WTC11 (cell line): Measurements from ENCODE around the gene SIPA1L3. TPM values are rescaled to one million over a fixed set of nuclear protein-coding genes. Genes with fewer than 3 reads are reported as not detected.

ENCODE experiments used
- CREM ChIP-seq: sonication (generic); formaldehyde crosslinking; IDR thresholded peaks from 2 replicates; pipeline ENCODE4 v1.8.1; 2022; ENCODE audit warnings: mild to moderate bottlenecking, missing genetic modification reagents, moderate library complexity
- ETV6 ChIP-seq: sonication (generic); formaldehyde crosslinking; IDR thresholded peaks from 2 replicates; pipeline ENCODE4 v1.8.1; 2022; ENCODE audit warnings: mild to moderate bottlenecking, missing genetic modification reagents
- FOXJ3 ChIP-seq: sonication (generic); formaldehyde crosslinking; IDR thresholded peaks from 2 replicates; pipeline ENCODE4 v1.9.0; 2021; ENCODE audit warnings: missing genetic modification reagents, mild to moderate bottlenecking, borderline replicate concordance
- FOXK1 ChIP-seq: sonication (generic); formaldehyde crosslinking; IDR thresholded peaks from 2 replicates; pipeline ENCODE4 v1.8.0; 2022; ENCODE audit warnings: mild to moderate bottlenecking, moderate library complexity, missing genetic modification reagents
- RORB ChIP-seq: fragments of 250-450 bp; sonication (Bioruptor Pico); IDR thresholded peaks from 2 replicates; pipeline ENCODE4 v1.9.0; 2021; ENCODE audit warnings: mild to moderate bottlenecking
- SP1 ChIP-seq: sonication (generic); formaldehyde crosslinking; conservative IDR thresholded peaks from 2 replicates; pipeline ENCODE4 v1.8.1; 2022; ENCODE audit warnings: missing genetic modification reagents
- TEAD4 ChIP-seq: sonication (generic); formaldehyde crosslinking; IDR thresholded peaks from 2 replicates; pipeline ENCODE4 v1.8.0; 2022; ENCODE audit warnings: mild to moderate bottlenecking, missing genetic modification reagents
- ZNF423 ChIP-seq: fragments of 250-450 bp; sonication (Bioruptor Pico); IDR thresholded peaks from 2 replicates; pipeline ENCODE4 v2.1.2; 2022; ENCODE audit warnings: mild to moderate bottlenecking, moderate library complexity
- ZNF671 ChIP-seq: fragments of 250-450 bp; sonication (Bioruptor Pico); IDR thresholded peaks from 2 replicates; pipeline ENCODE4 v1.8.0; 2021; ENCODE audit warnings: mild to moderate bottlenecking
- total RNA-seq: library from RNA; stranded (reverse); gene quantifications from 3 replicates; pipeline ENCODE4 v1.2.3, GENCODE V29; 2021
- TF ChIP-seq, protein P1 (sequence below): sonication (generic); formaldehyde crosslinking; IDR thresholded peaks from 2 replicates; pipeline ENCODE4 v1.8.0; 2023; ENCODE audit warnings: mild to moderate bottlenecking, missing genetic modification reagents
- TF ChIP-seq, protein P2 (sequence below): sonication (generic); formaldehyde crosslinking; IDR thresholded peaks from 2 replicates; pipeline ENCODE4 v1.8.0; 2022; ENCODE audit warnings: mild to moderate bottlenecking, missing genetic modification reagents
- TF ChIP-seq, protein P3 (sequence below): sonication (generic); formaldehyde crosslinking; IDR thresholded peaks from 2 replicates; pipeline ENCODE4 v1.8.1; 2023; ENCODE audit warnings: mild to moderate bottlenecking, missing genetic modification reagents, moderate library complexity
- TF ChIP-seq, protein P4 (sequence below): sonication (generic); formaldehyde crosslinking; IDR thresholded peaks from 2 replicates; pipeline ENCODE4 v1.8.0; 2022; ENCODE audit warnings: mild to moderate bottlenecking, missing genetic modification reagents
- TF ChIP-seq, protein P5 (sequence below): fragments of 250-450 bp; sonication (Bioruptor Pico); IDR thresholded peaks from 2 replicates; pipeline ENCODE4 v1.9.0; 2021; ENCODE audit warnings: mild to moderate bottlenecking, borderline replicate concordance
- TF ChIP-seq, protein P6 (sequence below): fragments of 250-450 bp; sonication (Bioruptor Pico); IDR thresholded peaks from 2 replicates; pipeline ENCODE4 v1.8.0; 2021; ENCODE audit warnings: mild to moderate bottlenecking

SIPA1L3 gene
- total RNA-seq, 1 experiment from 2014 or later, result 41.5 TPM

DNA sequence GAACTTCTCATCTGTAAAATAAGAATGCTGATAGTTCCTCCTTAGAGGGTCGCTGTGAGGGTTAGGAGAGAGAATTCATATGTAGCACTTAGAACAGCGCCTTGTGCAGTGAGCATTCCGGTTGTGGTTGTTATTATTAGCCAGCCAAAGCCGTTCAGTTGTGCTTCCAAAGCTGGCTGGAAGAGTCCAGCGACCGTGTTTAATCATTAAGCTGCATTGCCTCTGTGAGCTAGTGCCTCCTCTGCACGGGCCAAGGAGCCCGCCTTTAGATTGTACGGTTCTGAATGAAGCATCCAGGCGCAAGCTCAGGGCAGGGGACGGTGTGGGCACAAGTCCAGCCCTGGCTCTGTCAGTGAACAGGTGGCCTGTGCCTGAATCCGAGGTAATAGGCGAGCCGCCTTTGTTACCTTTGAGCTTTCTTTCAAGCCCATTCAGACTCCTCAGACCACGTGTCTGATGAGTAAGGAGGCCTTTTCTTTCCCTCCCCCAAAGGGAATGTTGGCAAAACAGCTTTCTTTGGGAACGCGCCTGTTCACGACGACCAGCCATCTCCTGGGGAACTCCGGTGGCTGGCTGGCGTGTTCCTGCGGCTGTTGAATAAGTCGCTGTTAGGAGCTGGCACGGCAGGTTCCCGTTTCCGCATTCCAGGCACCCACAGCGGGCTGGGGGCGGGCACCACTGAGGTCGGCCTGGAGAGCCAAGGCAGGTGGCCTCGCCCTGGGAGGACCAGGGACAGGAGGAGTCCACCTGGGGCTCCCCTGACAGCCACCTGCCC, 25.1 kb downstream of the SIPA1L3 start (continued):
- TF ChIP-seq, protein P1, sequence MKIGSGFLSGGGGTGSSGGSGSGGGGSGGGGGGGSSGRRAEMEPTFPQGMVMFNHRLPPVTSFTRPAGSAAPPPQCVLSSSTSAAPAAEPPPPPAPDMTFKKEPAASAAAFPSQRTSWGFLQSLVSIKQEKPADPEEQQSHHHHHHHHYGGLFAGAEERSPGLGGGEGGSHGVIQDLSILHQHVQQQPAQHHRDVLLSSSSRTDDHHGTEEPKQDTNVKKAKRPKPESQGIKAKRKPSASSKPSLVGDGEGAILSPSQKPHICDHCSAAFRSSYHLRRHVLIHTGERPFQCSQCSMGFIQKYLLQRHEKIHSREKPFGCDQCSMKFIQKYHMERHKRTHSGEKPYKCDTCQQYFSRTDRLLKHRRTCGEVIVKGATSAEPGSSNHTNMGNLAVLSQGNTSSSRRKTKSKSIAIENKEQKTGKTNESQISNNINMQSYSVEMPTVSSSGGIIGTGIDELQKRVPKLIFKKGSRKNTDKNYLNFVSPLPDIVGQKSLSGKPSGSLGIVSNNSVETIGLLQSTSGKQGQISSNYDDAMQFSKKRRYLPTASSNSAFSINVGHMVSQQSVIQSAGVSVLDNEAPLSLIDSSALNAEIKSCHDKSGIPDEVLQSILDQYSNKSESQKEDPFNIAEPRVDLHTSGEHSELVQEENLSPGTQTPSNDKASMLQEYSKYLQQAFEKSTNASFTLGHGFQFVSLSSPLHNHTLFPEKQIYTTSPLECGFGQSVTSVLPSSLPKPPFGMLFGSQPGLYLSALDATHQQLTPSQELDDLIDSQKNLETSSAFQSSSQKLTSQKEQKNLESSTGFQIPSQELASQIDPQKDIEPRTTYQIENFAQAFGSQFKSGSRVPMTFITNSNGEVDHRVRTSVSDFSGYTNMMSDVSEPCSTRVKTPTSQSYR, result no peak
- TF ChIP-seq, protein P2, sequence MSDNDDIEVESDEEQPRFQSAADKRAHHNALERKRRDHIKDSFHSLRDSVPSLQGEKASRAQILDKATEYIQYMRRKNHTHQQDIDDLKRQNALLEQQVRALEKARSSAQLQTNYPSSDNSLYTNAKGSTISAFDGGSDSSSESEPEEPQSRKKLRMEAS (CRISPR knock-in tag), result peak; percentile 95
- no peak for TF ChIP-seq RORB (CRISPR knock-in tag)
- no peak for TF ChIP-seq ZNF671 (CRISPR knock-in tag)
- TF ChIP-seq, protein P3, sequence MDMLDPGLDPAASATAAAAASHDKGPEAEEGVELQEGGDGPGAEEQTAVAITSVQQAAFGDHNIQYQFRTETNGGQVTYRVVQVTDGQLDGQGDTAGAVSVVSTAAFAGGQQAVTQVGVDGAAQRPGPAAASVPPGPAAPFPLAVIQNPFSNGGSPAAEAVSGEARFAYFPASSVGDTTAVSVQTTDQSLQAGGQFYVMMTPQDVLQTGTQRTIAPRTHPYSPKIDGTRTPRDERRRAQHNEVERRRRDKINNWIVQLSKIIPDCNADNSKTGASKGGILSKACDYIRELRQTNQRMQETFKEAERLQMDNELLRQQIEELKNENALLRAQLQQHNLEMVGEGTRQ (CRISPR knock-in tag), result peak; percentile 77
- 0 out of 2 replicates have a peak, but pooled peaks have one; percentile 22 for TF ChIP-seq SP1
- peak; percentile 93 for TF ChIP-seq TEAD4 (CRISPR knock-in tag)
- TF ChIP-seq ZNF423, result peak; percentile 98
- no peak for TF ChIP-seq FOXJ3 (CRISPR knock-in tag)
- TF ChIP-seq, protein P4, sequence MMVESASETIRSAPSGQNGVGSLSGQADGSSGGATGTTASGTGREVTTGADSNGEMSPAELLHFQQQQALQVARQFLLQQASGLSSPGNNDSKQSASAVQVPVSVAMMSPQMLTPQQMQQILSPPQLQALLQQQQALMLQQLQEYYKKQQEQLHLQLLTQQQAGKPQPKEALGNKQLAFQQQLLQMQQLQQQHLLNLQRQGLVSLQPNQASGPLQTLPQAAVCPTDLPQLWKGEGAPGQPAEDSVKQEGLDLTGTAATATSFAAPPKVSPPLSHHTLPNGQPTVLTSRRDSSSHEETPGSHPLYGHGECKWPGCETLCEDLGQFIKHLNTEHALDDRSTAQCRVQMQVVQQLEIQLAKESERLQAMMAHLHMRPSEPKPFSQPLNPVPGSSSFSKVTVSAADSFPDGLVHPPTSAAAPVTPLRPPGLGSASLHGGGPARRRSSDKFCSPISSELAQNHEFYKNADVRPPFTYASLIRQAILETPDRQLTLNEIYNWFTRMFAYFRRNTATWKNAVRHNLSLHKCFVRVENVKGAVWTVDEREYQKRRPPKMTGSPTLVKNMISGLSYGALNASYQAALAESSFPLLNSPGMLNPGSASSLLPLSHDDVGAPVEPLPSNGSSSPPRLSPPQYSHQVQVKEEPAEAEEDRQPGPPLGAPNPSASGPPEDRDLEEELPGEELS (CRISPR knock-in tag), result no peak
- TF ChIP-seq, protein P5, sequence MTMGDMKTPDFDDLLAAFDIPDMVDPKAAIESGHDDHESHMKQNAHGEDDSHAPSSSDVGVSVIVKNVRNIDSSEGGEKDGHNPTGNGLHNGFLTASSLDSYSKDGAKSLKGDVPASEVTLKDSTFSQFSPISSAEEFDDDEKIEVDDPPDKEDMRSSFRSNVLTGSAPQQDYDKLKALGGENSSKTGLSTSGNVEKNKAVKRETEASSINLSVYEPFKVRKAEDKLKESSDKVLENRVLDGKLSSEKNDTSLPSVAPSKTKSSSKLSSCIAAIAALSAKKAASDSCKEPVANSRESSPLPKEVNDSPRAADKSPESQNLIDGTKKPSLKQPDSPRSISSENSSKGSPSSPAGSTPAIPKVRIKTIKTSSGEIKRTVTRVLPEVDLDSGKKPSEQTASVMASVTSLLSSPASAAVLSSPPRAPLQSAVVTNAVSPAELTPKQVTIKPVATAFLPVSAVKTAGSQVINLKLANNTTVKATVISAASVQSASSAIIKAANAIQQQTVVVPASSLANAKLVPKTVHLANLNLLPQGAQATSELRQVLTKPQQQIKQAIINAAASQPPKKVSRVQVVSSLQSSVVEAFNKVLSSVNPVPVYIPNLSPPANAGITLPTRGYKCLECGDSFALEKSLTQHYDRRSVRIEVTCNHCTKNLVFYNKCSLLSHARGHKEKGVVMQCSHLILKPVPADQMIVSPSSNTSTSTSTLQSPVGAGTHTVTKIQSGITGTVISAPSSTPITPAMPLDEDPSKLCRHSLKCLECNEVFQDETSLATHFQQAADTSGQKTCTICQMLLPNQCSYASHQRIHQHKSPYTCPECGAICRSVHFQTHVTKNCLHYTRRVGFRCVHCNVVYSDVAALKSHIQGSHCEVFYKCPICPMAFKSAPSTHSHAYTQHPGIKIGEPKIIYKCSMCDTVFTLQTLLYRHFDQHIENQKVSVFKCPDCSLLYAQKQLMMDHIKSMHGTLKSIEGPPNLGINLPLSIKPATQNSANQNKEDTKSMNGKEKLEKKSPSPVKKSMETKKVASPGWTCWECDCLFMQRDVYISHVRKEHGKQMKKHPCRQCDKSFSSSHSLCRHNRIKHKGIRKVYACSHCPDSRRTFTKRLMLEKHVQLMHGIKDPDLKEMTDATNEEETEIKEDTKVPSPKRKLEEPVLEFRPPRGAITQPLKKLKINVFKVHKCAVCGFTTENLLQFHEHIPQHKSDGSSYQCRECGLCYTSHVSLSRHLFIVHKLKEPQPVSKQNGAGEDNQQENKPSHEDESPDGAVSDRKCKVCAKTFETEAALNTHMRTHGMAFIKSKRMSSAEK (CRISPR knock-in tag), result no peak
- TF ChIP-seq, protein P6, sequence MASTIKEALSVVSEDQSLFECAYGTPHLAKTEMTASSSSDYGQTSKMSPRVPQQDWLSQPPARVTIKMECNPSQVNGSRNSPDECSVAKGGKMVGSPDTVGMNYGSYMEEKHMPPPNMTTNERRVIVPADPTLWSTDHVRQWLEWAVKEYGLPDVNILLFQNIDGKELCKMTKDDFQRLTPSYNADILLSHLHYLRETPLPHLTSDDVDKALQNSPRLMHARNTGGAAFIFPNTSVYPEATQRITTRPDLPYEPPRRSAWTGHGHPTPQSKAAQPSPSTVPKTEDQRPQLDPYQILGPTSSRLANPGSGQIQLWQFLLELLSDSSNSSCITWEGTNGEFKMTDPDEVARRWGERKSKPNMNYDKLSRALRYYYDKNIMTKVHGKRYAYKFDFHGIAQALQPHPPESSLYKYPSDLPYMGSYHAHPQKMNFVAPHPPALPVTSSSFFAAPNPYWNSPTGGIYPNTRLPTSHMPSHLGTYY, result no peak
- TF ChIP-seq FOXK1 (CRISPR knock-in tag), result 0 out of 2 replicates have a peak, but pooled peaks have one; percentile 30
- TF ChIP-seq CREM, result 0 out of 2 replicates have a peak, but pooled peaks have one; percentile 32
- peak; percentile 55; the same call in 1 of the 2 replicates for TF ChIP-seq ETV6 (CRISPR knock-in tag)
